Parathyroid adenoma (tissue), 2 donors: ENCODE results near the gene CCL21.

Source experiments
- H2AFZ ChIP-seq: fragments of 300-600 bp; sonication (generic); one replicate; pipeline ENCODE4 v1.7.0; 2017; ENCODE audit warnings: antibody characterized with exemption, mild to moderate bottlenecking
- H3K27ac ChIP-seq: fragments of 300-600 bp; sonication (generic); one replicate; pipeline ENCODE4 v1.7.0; 2017
- H3K27me3 ChIP-seq: fragments of 300-600 bp; sonication (generic); one replicate; pipeline ENCODE4 v1.7.0; 2017; ENCODE audit warnings: low read length; ENCODE audit not compliant: control insufficient read depth, insufficient read depth
- H3K36me3 ChIP-seq: fragments of 300-600 bp; sonication (generic); one replicate; pipeline ENCODE4 v1.7.0; 2017; ENCODE audit warnings: low read length; ENCODE audit not compliant: control insufficient read depth, insufficient read depth
- H3K4me1 ChIP-seq: fragments of 300-600 bp; sonication (generic); one replicate; pipeline ENCODE4 v1.7.0; 2017; ENCODE audit warnings: control low read depth
- H3K4me2 ChIP-seq: fragments of 300-600 bp; sonication (generic); one replicate; pipeline ENCODE4 v1.7.0; 2017; ENCODE audit warnings: low read length
- H3K4me3 ChIP-seq: fragments of 300-600 bp; sonication (generic); one replicate; pipeline ENCODE4 v1.7.0; 2017; ENCODE audit warnings: low read depth, low read length
- H3K79me2 ChIP-seq: fragments of 300-600 bp; sonication (generic); one replicate; pipeline ENCODE4 v1.7.0; 2017; ENCODE audit warnings: control low read depth
- H3K9ac ChIP-seq: fragments of 300-600 bp; sonication (generic); one replicate; pipeline ENCODE4 v1.7.0; 2017; ENCODE audit warnings: mild to moderate bottlenecking
- H3K9me3 ChIP-seq: fragments of 300-600 bp; sonication (generic); one replicate; pipeline ENCODE4 v1.7.0; 2017; ENCODE audit warnings: low read length; ENCODE audit not compliant: control insufficient read depth
- TF ChIP-seq, protein P1 (sequence below): fragments of 300-600 bp; sonication (generic); IDR thresholded peaks from one replicate; pipeline ENCODE4 v1.7.0; 2017; ENCODE audit warnings: antibody characterized with exemption, mild to moderate bottlenecking
- donor health status: primary hyperparathyroidism.

CCL21 gene

DNA sequence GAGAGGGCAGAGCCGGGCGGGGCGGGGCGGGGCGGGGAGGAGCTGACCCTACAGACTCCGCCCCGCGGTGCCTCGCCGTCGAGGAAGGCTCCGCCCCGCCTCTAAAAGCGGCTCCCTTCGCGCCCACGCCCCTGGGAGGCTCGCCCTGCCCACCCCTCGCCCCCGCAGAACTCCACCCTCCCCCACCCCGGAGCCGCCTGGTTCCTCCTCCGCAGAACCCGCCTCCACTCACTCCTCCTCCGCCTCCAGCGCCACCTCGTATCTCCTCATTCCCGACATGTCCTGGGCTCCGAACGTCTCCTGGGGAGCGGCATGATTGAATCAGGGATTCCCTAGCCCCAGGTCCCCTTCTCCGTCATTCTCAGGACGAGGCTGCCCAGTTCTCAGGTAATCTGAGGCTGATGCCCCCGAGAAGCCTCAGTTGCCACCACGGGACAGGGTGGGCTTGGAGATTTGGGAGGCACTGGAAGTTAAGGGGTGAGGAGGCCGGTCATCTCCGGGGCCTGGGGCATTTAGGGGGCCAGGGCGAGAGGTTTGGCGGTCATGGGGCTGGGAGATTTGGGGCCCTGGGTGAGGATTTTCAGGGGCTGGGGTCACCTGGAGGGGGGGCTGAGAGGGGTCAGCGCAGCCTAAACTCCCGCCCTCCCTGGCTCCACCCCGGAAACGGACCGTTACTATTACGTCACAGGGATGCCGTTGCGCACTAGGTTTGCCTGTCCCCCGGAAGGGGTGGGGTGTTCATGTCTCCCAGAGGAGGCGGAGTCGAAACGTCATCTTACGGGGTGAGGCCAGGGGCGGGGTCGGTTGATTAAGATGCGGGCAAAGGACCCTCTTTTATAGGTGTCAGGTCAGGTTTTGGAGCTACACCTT, 44.3 kb downstream of the CCL21 start:
- no peaks in the 10 kb centered on the region for H3K4me1 ChIP-seq

DNA sequence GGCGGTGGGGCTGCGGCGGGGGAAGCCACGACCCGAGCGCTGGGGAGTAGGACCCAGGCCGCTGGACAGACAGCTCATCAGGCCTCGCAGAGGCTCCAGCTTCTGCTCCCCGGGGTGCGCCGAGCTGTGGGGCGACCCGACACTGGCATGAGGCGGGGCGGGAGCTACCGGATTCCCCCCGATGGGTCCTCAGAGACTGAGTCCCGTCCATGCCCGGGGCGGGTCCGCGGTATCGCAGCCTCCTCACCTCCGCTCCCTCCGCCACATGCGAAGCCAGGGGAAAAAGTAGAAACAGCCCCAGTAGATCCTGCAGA, 44.9 kb downstream of the CCL21 start:
- Histone ChIP-seq H3K27me3 (no peaks in the 10 kb centered on the region), H3K4me1 (no peaks in the 10 kb centered on the region), H2AFZ (peak overlapping the region; percentile 65), H3K4me2 (peak overlapping the region; percentile 43), H3K4me3 (peak overlapping the region; percentile 25), H3K9me3 (no peaks in the 10 kb centered on the region), H3K27ac (peak overlapping the region; percentile 75), H3K79me2 (no peaks in the 10 kb centered on the region), H3K36me3 (no peaks in the 10 kb centered on the region), H3K9ac (no peak overlapping the region)
- TF ChIP-seq, protein P1, sequence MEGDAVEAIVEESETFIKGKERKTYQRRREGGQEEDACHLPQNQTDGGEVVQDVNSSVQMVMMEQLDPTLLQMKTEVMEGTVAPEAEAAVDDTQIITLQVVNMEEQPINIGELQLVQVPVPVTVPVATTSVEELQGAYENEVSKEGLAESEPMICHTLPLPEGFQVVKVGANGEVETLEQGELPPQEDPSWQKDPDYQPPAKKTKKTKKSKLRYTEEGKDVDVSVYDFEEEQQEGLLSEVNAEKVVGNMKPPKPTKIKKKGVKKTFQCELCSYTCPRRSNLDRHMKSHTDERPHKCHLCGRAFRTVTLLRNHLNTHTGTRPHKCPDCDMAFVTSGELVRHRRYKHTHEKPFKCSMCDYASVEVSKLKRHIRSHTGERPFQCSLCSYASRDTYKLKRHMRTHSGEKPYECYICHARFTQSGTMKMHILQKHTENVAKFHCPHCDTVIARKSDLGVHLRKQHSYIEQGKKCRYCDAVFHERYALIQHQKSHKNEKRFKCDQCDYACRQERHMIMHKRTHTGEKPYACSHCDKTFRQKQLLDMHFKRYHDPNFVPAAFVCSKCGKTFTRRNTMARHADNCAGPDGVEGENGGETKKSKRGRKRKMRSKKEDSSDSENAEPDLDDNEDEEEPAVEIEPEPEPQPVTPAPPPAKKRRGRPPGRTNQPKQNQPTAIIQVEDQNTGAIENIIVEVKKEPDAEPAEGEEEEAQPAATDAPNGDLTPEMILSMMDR: no peak

More for the DNA sequence above, 44.3 kb downstream of the CCL21 start:
- H3K79me2 ChIP-seq: no peaks in the 10 kb centered on the region
- H3K9ac ChIP-seq: peak overlapping the region; percentile 94
- no peaks in the 10 kb centered on the region for H3K9me3 ChIP-seq
- H3K4me2 ChIP-seq: peak overlapping the region; percentile 84
- peak overlapping the region; percentile 73 for H3K4me3 ChIP-seq
- TF ChIP-seq, protein P1: no peak
- H2AFZ ChIP-seq: peak overlapping the region; percentile 97
- no peaks in the 10 kb centered on the region for H3K36me3 ChIP-seq
- H3K27me3 ChIP-seq: no peaks in the 10 kb centered on the region
- H3K27ac ChIP-seq: peak overlapping the region; percentile 100

DNA sequence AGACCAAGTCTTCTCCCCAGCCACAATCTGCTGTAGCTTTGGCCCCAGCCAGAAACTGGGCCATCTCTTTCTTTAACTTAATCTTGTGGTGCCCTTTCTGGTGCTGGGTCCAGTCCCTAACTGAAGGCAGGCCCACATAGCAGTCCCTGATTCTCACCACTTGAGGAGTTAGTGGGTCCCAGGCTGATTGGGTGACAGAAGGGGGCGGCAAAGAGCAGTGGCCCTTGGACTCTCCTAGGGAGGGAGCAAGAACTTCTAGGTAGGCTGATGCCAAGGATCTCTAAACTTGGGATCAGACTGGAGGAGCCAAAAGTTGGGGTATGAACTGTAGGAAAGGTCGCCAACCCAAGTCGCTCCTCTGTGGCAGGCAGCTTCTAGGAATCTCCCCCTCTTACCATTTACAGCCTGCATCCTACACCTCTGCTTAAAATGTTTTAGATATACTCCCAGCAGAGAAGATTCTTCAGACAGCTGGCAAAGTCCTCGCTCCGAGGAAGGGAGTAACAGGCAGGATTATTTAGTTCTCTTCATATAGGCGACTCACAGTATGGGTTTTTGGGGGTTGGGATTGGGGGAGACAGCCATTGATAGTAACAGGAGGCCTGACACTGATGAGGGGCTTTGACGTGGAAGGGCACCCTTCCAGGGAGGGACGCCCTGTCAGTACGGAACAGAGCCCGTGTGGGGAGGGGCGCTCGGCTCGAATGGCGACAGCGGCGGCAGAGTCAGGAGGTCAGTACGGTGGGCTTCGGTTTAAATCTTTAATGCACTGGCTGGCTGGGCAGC, 45.5 kb downstream of the CCL21 start:
- Histone ChIP-seq H3K9me3 (no peaks in the 10 kb centered on the region), H3K27ac (peak overlapping the region; percentile 75), H3K79me2 (no peaks in the 10 kb centered on the region), H3K4me3 (peak overlapping the region; percentile 25), H3K9ac (no peak overlapping the region), H3K4me1 (no peaks in the 10 kb centered on the region), H3K36me3 (no peaks in the 10 kb centered on the region), H2AFZ (peak overlapping the region; percentile 65), H3K4me2 (peak overlapping the region; percentile 43), H3K27me3 (no peaks in the 10 kb centered on the region)
- TF ChIP-seq, protein P1: peak; percentile 78

DNA sequence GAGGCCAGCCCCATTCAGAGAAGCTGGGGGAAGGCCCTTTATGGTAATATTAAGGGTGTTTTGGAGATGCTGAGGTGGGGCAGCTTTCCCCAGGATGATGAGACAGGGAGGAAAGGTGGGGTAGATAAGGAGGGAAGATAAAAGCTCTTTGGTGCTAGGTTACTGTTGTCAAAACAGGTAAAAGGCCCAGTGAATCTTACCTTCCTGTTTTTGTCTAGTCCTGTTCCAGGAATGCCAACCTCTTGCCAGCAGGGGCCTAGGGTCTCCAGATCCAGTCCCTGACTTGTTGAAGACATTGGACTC, 46.7 kb downstream of the CCL21 start:
- Histone ChIP-seq H3K4me1 (no peaks in the 10 kb centered on the region), H3K9me3 (no peaks in the 10 kb centered on the region), H3K4me3 (no peak overlapping the region), H3K4me2 (no peak overlapping the region), H3K9ac (no peak overlapping the region), H3K79me2 (no peaks in the 10 kb centered on the region), H3K36me3 (no peaks in the 10 kb centered on the region), H3K27ac (no peak overlapping the region), H3K27me3 (no peaks in the 10 kb centered on the region), H2AFZ (no peak overlapping the region)
- TF ChIP-seq, protein P1: no peak
